HEK293 (cell line): Measurements from ENCODE around the gene MBD3L5.

ENCODE experiments used
- AEBP2 ChIP-seq: fragments of 450-650 bp; formaldehyde crosslinking; IDR thresholded peaks from 2 replicates; pipeline ENCODE4 v1.5.1; 2016; ENCODE audit warnings: missing biosample characterization, missing genetic modification characterization, borderline replicate concordance
- BCL6B ChIP-seq: fragments of 450-650 bp; formaldehyde crosslinking; IDR thresholded peaks from 2 replicates; pipeline ENCODE4 v1.5.1; 2017; ENCODE audit warnings: missing biosample characterization, missing genetic modification characterization
- HIC1 ChIP-seq: fragments of 450-650 bp; formaldehyde crosslinking; IDR thresholded peaks from 2 replicates; pipeline ENCODE4 v1.5.1; 2016; ENCODE audit warnings: missing biosample characterization, missing genetic modification characterization
- IKZF3 ChIP-seq: fragments of 450-650 bp; IDR thresholded peaks from 2 replicates; pipeline ENCODE4 v1.5.0; 2018; ENCODE audit warnings: missing biosample characterization, mild to moderate bottlenecking, missing genetic modification characterization, moderate library complexity
- RBAK ChIP-seq: fragments of 450-650 bp; formaldehyde crosslinking; IDR thresholded peaks from 2 replicates; pipeline ENCODE4 v1.5.1; 2016; ENCODE audit warnings: missing biosample characterization, missing genetic modification characterization
- REST ChIP-seq: fragments of 450-650 bp; formaldehyde crosslinking; IDR thresholded peaks from 2 replicates; pipeline ENCODE4 v1.5.1; 2016; ENCODE audit warnings: missing biosample characterization, missing genetic modification characterization
- ZBTB10 ChIP-seq: fragments of 450-650 bp; formaldehyde crosslinking; IDR thresholded peaks from 2 replicates; pipeline ENCODE4 v1.5.1; 2016; ENCODE audit warnings: missing biosample characterization, missing genetic modification characterization
- ZBTB48 ChIP-seq: fragments of 450-650 bp; formaldehyde crosslinking; IDR thresholded peaks from 2 replicates; pipeline ENCODE4 v1.5.1; 2016; ENCODE audit warnings: missing biosample characterization, missing genetic modification characterization
- ZIC2 ChIP-seq: fragments of 450-650 bp; formaldehyde crosslinking; IDR thresholded peaks from 2 replicates; pipeline ENCODE4 v1.5.1; 2016; ENCODE audit warnings: missing biosample characterization, missing genetic modification characterization
- ZNF146 ChIP-seq: fragments of 450-650 bp; formaldehyde crosslinking; IDR thresholded peaks from 2 replicates; pipeline ENCODE4 v1.5.1; 2016; ENCODE audit warnings: missing biosample characterization, missing genetic modification characterization
- ZNF16 ChIP-seq: fragments of 450-650 bp; formaldehyde crosslinking; IDR thresholded peaks from 2 replicates; pipeline ENCODE4 v1.5.1; 2016; ENCODE audit warnings: low read depth, missing biosample characterization, missing genetic modification characterization
- ZNF239 ChIP-seq: fragments of 450-650 bp; formaldehyde crosslinking; IDR thresholded peaks from 2 replicates; pipeline ENCODE4 v1.5.1; 2016; ENCODE audit warnings: missing biosample characterization, missing genetic modification characterization
- ZNF248 ChIP-seq: fragments of 450-650 bp; formaldehyde crosslinking; IDR thresholded peaks from 2 replicates; pipeline ENCODE4 v1.5.1; 2017; ENCODE audit warnings: missing biosample characterization, missing genetic modification characterization
- ZNF311 ChIP-seq: fragments of 450-650 bp; formaldehyde crosslinking; IDR thresholded peaks from 2 replicates; pipeline ENCODE4 v1.5.1; 2017; ENCODE audit warnings: missing biosample characterization, missing genetic modification characterization, borderline replicate concordance
- ZNF324 ChIP-seq: fragments of 450-650 bp; formaldehyde crosslinking; IDR thresholded peaks from 2 replicates; pipeline ENCODE4 v1.5.1; 2016; ENCODE audit warnings: missing biosample characterization, missing genetic modification characterization
- ZNF37A ChIP-seq: fragments of 450-650 bp; IDR thresholded peaks from 2 replicates; pipeline ENCODE4 v1.5.1; 2018; ENCODE audit warnings: missing biosample characterization, missing genetic modification characterization
- ZNF585B ChIP-seq: fragments of 450-650 bp; formaldehyde crosslinking; IDR thresholded peaks from 2 replicates; pipeline ENCODE4 v1.5.1; 2016; ENCODE audit warnings: missing biosample characterization, missing genetic modification characterization
- ZNF596 ChIP-seq: fragments of 450-650 bp; IDR thresholded peaks from 2 replicates; pipeline ENCODE4 v1.5.0; 2018; ENCODE audit warnings: missing biosample characterization, mild to moderate bottlenecking, missing genetic modification characterization, moderate library complexity
- ZNF600 ChIP-seq: fragments of 450-650 bp; formaldehyde crosslinking; IDR thresholded peaks from 2 replicates; pipeline ENCODE4 v1.5.1; 2016; ENCODE audit warnings: missing biosample characterization, missing genetic modification characterization
- ZNF621 ChIP-seq: fragments of 450-650 bp; formaldehyde crosslinking; IDR thresholded peaks from 2 replicates; pipeline ENCODE4 v1.5.1; 2017; ENCODE audit warnings: missing biosample characterization, missing genetic modification characterization
- ZNF623 ChIP-seq: fragments of 450-650 bp; formaldehyde crosslinking; IDR thresholded peaks from 2 replicates; pipeline ENCODE4 v1.5.1; 2016; ENCODE audit warnings: missing biosample characterization, missing genetic modification characterization
- ZNF654 ChIP-seq: fragments of 450-650 bp; formaldehyde crosslinking; IDR thresholded peaks from 2 replicates; pipeline ENCODE4 v1.5.1; 2016; ENCODE audit warnings: low read depth, missing biosample characterization, missing genetic modification characterization
- ZNF658 ChIP-seq: fragments of 450-650 bp; formaldehyde crosslinking; IDR thresholded peaks from 2 replicates; pipeline ENCODE4; 2016; ENCODE audit warnings: missing biosample characterization, missing genetic modification characterization
- ZNF660 ChIP-seq: fragments of 450-650 bp; IDR thresholded peaks from 2 replicates; pipeline ENCODE4 v1.5.1; 2018; ENCODE audit warnings: missing biosample characterization, mild to moderate bottlenecking, missing genetic modification characterization
- ZNF843 ChIP-seq: fragments of 450-650 bp; formaldehyde crosslinking; IDR thresholded peaks from 2 replicates; pipeline ENCODE4 v1.5.1; 2016; ENCODE audit warnings: missing biosample characterization, missing genetic modification characterization
- TF ChIP-seq, protein P1 (sequence below): fragments of 450-650 bp; formaldehyde crosslinking; IDR thresholded peaks from 2 replicates; pipeline ENCODE4 v1.5.1; 2016; ENCODE audit warnings: missing biosample characterization, missing genetic modification characterization
- TF ChIP-seq, protein P2 (sequence below): fragments of 450-650 bp; formaldehyde crosslinking; IDR thresholded peaks from 2 replicates; pipeline ENCODE4; 2016; ENCODE audit warnings: missing biosample characterization, missing genetic modification characterization

Gene MBD3L5

GRCh38 chr19:7069042-7069903 lies 38.9 kb downstream of the MBD3L5 start, which contains the start of gene ZNF557 (continued):
- TF ChIP-seq ZNF843 (peak; percentile 32; the same call in 1 of the 2 replicates), ZBTB48 (no peak), ZNF585B (tag by site-specific recombination) (no peak), ZNF621 (tag by site-specific recombination) (no peak), ZNF596 (tag by site-specific recombination) (no peak), ZNF623 (no peak), HIC1 (tag by site-specific recombination) (peak; percentile 77), BCL6B (tag by site-specific recombination) (no peak), ZNF16 (tag by site-specific recombination) (no peak), ZNF654 (no peak), ZIC2 (tag by site-specific recombination) (no peak), RBAK (tag by site-specific recombination) (no peak), ZNF324 (no peak), ZNF248 (no peak), ZNF660 (peak; percentile 74; the same call in 1 of the 2 replicates), IKZF3 (tag by site-specific recombination) (no peak), ZNF37A (tag by site-specific recombination) (no peak), ZBTB10 (tag by site-specific recombination) (no peak), ZNF239 (tag by site-specific recombination) (no peak), ZNF600 (tag by site-specific recombination) (0 out of 2 replicates have a peak, but pooled peaks have one; percentile 30), AEBP2 (tag by site-specific recombination) (no peak), REST (no peak), ZNF311 (tag by site-specific recombination) (no peak), ZNF146 (tag by site-specific recombination) (no peak), ZNF658 (tag by site-specific recombination) (no peak)
- TF ChIP-seq, protein P1, sequence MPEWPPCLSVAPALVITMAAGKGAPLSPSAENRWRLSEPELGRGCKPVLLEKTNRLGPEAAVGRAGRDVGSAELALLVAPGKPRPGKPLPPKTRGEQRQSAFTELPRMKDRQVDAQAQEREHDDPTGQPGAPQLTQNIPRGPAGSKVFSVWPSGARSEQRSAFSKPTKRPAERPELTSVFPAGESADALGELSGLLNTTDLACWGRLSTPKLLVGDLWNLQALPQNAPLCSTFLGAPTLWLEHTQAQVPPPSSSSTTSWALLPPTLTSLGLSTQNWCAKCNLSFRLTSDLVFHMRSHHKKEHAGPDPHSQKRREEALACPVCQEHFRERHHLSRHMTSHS (tag by site-specific recombination), result no peak
- TF ChIP-seq, protein P2, sequence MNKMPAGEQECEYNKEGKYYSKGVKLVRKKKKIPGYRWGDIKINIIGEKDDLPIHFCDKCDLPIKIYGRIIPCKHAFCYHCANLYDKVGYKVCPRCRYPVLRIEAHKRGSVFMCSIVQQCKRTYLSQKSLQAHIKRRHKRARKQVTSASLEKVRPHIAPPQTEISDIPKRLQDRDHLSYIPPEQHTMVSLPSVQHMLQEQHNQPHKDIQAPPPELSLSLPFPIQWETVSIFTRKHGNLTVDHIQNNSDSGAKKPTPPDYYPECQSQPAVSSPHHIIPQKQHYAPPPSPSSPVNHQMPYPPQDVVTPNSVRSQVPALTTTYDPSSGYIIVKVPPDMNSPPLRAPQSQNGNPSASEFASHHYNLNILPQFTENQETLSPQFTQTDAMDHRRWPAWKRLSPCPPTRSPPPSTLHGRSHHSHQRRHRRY (tag by site-specific recombination), result no peak
